Mesenchymal stem cell (in vitro differentiated cells and primary cell): ENCODE measurements around the gene CD300LF.

Experiments used
- DNase-seq: peaks from one replicate; pipeline ENCODE4 v3.0.0-alpha.2; 2013
- H2AFZ ChIP-seq: one replicate; pipeline ENCODE4 v1.6.1; 2013; ENCODE audit warnings: low read depth, mild to moderate bottlenecking, control low read depth, inconsistent platforms, low read length, moderate library complexity
- H2AK5ac ChIP-seq: 2 replicates; pipeline ENCODE4 v1.6.1; 2013; ENCODE audit warnings: low read length, moderate library complexity, mild to moderate bottlenecking, inconsistent platforms; ENCODE audit not compliant: severe bottlenecking
- H2BK120ac ChIP-seq: one replicate; pipeline ENCODE4 v1.6.1; 2013; ENCODE audit warnings: low read depth, mild to moderate bottlenecking, inconsistent platforms, low read length, moderate library complexity
- H2BK12ac ChIP-seq, 2 experiments: one replicate each; pipeline ENCODE4 v1.6.1; 2013; ENCODE audit warnings: inconsistent platforms in 2 of 2, low read length in 2 of 2, mild to moderate bottlenecking in 2 of 2, moderate library complexity in 2 of 2, control low read depth in 1 of 2
- H2BK15ac ChIP-seq: one replicate; pipeline ENCODE4 v1.6.1; 2013; ENCODE audit warnings: mild to moderate bottlenecking, low read depth, inconsistent platforms; ENCODE audit not compliant: poor library complexity, severe bottlenecking
- H2BK5ac ChIP-seq: 2 replicates; pipeline ENCODE4 v1.6.1; 2013; ENCODE audit warnings: low read depth, mild to moderate bottlenecking, low read length, control low read depth, inconsistent platforms; ENCODE audit not compliant: poor library complexity, severe bottlenecking
- H3K14ac ChIP-seq, 2 experiments: one replicate each; pipeline ENCODE4 v1.6.1; 2013; ENCODE audit warnings: inconsistent platforms in 2 of 2, low read length in 2 of 2, control low read depth in 1 of 2, mild to moderate bottlenecking in 1 of 2, moderate library complexity in 1 of 2
- H3K18ac ChIP-seq, 2 experiments: one replicate each; pipeline ENCODE4 v1.6.1; 2013; ENCODE audit warnings: inconsistent platforms in 2 of 2, low read length in 2 of 2, control low read depth in 1 of 2, low read depth in 1 of 2, mild to moderate bottlenecking in 1 of 2
- H3K23ac ChIP-seq, 2 experiments: one replicate each; pipeline ENCODE4 v1.6.1; 2013; ENCODE audit warnings: inconsistent platforms in 2 of 2, low read length in 2 of 2, mild to moderate bottlenecking in 2 of 2, moderate library complexity in 2 of 2, control low read depth in 1 of 2
- H3K27ac ChIP-seq: 2 replicates; pipeline ENCODE4 v1.5.1; 2013; ENCODE audit warnings: mild to moderate bottlenecking, moderate library complexity, low read length, control low read depth, inconsistent platforms; ENCODE audit not compliant: poor library complexity, severe bottlenecking
- H3K27me3 ChIP-seq, 2 experiments: 2 replicates each; pipeline versions ENCODE4 v1.6.1 to v1.7.0; 2013; ENCODE audit warnings: low read length in 2 of 2, mild to moderate bottlenecking in 2 of 2, moderate library complexity in 2 of 2, control low read depth in 1 of 2, inconsistent platforms in 1 of 2; ENCODE audit not compliant: control insufficient read depth in 1 of 2, insufficient read depth in 1 of 2
- H3K36me3 ChIP-seq, 2 experiments: 2 replicates each; pipeline versions ENCODE4 v1.6.1 to v1.7.0; 2013; ENCODE audit warnings: low read length in 2 of 2, control low read depth in 1 of 2, inconsistent platforms in 1 of 2, low read depth in 1 of 2, mild to moderate bottlenecking in 1 of 2; ENCODE audit not compliant: insufficient read depth in 2 of 2, control insufficient read depth in 1 of 2
- H3K4ac ChIP-seq, 2 experiments: one replicate each; pipeline ENCODE4 v1.6.1; 2013; ENCODE audit warnings: inconsistent platforms in 2 of 2, low read length in 2 of 2, mild to moderate bottlenecking in 2 of 2, moderate library complexity in 2 of 2, control low read depth in 1 of 2, low read depth in 1 of 2
- H3K4me1 ChIP-seq: 2 replicates; pipeline ENCODE4 v1.6.1; 2013; ENCODE audit warnings: low read depth, low read length, control low read depth; ENCODE audit not compliant: control insufficient read depth, insufficient read depth
- H3K4me2 ChIP-seq: 2 replicates; pipeline ENCODE4 v1.6.1; 2013; ENCODE audit warnings: low read length, mild to moderate bottlenecking, inconsistent platforms; ENCODE audit not compliant: poor library complexity, severe bottlenecking
- H3K4me3 ChIP-seq, 2 experiments: 2 replicates each; pipeline versions ENCODE4 v1.5.1 to v1.7.0; 2013; ENCODE audit warnings: low read length in 2 of 2, mild to moderate bottlenecking in 2 of 2, control low read depth in 1 of 2, low read depth in 1 of 2; ENCODE audit not compliant: insufficient read depth in 1 of 2
- H3K79me1 ChIP-seq: replicated peaks from 2 replicates; pipeline ENCODE4 v1.6.1; 2013; ENCODE audit warnings: mild to moderate bottlenecking, control low read depth, low read length, inconsistent platforms; ENCODE audit not compliant: poor library complexity, severe bottlenecking
- H3K9ac ChIP-seq: 2 replicates; pipeline ENCODE4 v1.7.0; 2013; ENCODE audit warnings: mild to moderate bottlenecking, low read length, moderate library complexity
- H3K9me3 ChIP-seq: 2 replicates; pipeline ENCODE4 v1.7.0; 2013; ENCODE audit warnings: mild to moderate bottlenecking, low read length; ENCODE audit not compliant: control insufficient read depth
- H4K8ac ChIP-seq: one replicate; pipeline ENCODE4 v1.6.1; 2013; ENCODE audit warnings: inconsistent platforms, mild to moderate bottlenecking, low read length, moderate library complexity
- H4K91ac ChIP-seq: one replicate; pipeline ENCODE4 v1.6.1; 2013; ENCODE audit warnings: mild to moderate bottlenecking, low read length, inconsistent platforms
- WGBS: methylation state at CpG from one replicate; pipeline ENCODE4 v1.1.7; 2013; ENCODE audit warnings: mixed read lengths; 5-methylcytosine and 5-hydroxymethylcytosine counted together

Gene CD300LF

GRCh38 chr17:74757502-74757901 lies 44.8 kb upstream of the CD300LF start:
- Histone ChIP-seq H3K4me1 (peaks cover 63% of the 10 kb centered on the region), H3K27ac (no peak overlapping the region), H2BK5ac (no peak overlapping the region), H3K4me2 (no peak overlapping the region), H3K4me3 (no peak overlapping the region), H2AK5ac (peak overlapping the region; percentile 89), H3K27me3 (no peaks in the 10 kb centered on the region), H4K8ac (peak overlapping the region; percentile 69), H3K23ac (no peak overlapping the region), H4K91ac (peak overlapping the region; percentile 64), H3K79me1 (peaks cover 47% of the 10 kb centered on the region), H3K9ac (no peak overlapping the region), H3K14ac (no peak overlapping the region), H3K36me3 (peaks cover 0 to 23% of the 10 kb centered on the region in 2 experiments), H3K9me3 (no peaks in the 10 kb centered on the region), H2AFZ (no peak overlapping the region), H2BK120ac (no peak overlapping the region), H3K18ac (peak overlapping the region; percentile 67 to 78), H2BK15ac (peak overlapping the region; percentile 19), H3K4ac (no peak overlapping the region), H2BK12ac (peak overlapping the region; percentile 25 to 51)
- WGBS, result 79% methylated on average over 1 of the region's 3 CpGs
- DNase-seq, result no peak

GRCh38 chr17:74756891-74757290 lies 44.2 kb upstream of the CD300LF start:
- peak overlapping the region; percentile 34 for H2AK5ac ChIP-seq

GRCh38 chr17:74755533-74755932 lies 42.8 kb upstream of the CD300LF start:
- Histone ChIP-seq H3K4me1 (peaks cover 57% of the 10 kb centered on the region), H2BK120ac (no peak overlapping the region), H2BK5ac (no peak overlapping the region), H2AFZ (no peak overlapping the region), H3K23ac (no peak overlapping the region), H3K4ac (no peak overlapping the region), H3K14ac (no peak overlapping the region), H2BK12ac (no peak overlapping the region), H3K79me1 (peaks cover 46% of the 10 kb centered on the region), H4K91ac (no peak overlapping the region), H3K4me3 (no peak overlapping the region), H2BK15ac (no peak overlapping the region), H3K4me2 (no peak overlapping the region), H3K36me3 (peaks cover 0 to 24% of the 10 kb centered on the region in 2 experiments), H3K9me3 (no peaks in the 10 kb centered on the region), H3K18ac (no peak overlapping the region), H3K9ac (no peak overlapping the region), H4K8ac (no peak overlapping the region), H3K27me3 (no peaks in the 10 kb centered on the region), H3K27ac (no peak overlapping the region), H2AK5ac (no peak overlapping the region)
- 97% methylated on average over 7 of the region's 8 CpGs for WGBS
- DNase-seq, result no peak

More at GRCh38 chr17:74756891-74757290, 44.2 kb upstream of the CD300LF start:
- no peak overlapping the region for H3K4me2 ChIP-seq
- no peaks in the 10 kb centered on the region for H3K9me3 ChIP-seq
- no peak overlapping the region for H2BK120ac ChIP-seq
- no peak overlapping the region for H3K9ac ChIP-seq
- H2AFZ ChIP-seq, result no peak overlapping the region
- H4K8ac ChIP-seq, result no peak overlapping the region
- no peak overlapping the region for H4K91ac ChIP-seq
- H3K27ac ChIP-seq, result no peak overlapping the region
- no peak overlapping the region for H3K14ac ChIP-seq
- no peak overlapping the region for H3K23ac ChIP-seq
- 93% methylated on average over 3 of the region's 3 CpGs for WGBS
- H3K18ac ChIP-seq, result no peak overlapping the region
- peaks cover 0 to 23% of the 10 kb centered on the region in 2 experiments for H3K36me3 ChIP-seq
- H2BK5ac ChIP-seq, result no peak overlapping the region
- no peak for DNase-seq
- no peak overlapping the region for H3K4me3 ChIP-seq
- no peak overlapping the region for H3K4ac ChIP-seq
- H2BK12ac ChIP-seq, result no peak overlapping the region
- H2BK15ac ChIP-seq, result no peak overlapping the region
- peaks cover 50% of the 10 kb centered on the region for H3K79me1 ChIP-seq
- no peaks in the 10 kb centered on the region for H3K27me3 ChIP-seq
- peaks cover 59% of the 10 kb centered on the region for H3K4me1 ChIP-seq

GRCh38 chr17:74754832-74755231 lies 42.1 kb upstream of the CD300LF start:
- no peak overlapping the region for H2BK15ac ChIP-seq
- no peaks in the 10 kb centered on the region for H3K27me3 ChIP-seq
- H2AK5ac ChIP-seq, result no peak overlapping the region
- no peak overlapping the region for H2BK12ac ChIP-seq
- H3K36me3 ChIP-seq, result peaks cover 0 to 24% of the 10 kb centered on the region in 2 experiments
- peaks cover 57% of the 10 kb centered on the region for H3K4me1 ChIP-seq
- peaks cover 44% of the 10 kb centered on the region for H3K79me1 ChIP-seq
- no peak overlapping the region for H3K18ac ChIP-seq
- no peak overlapping the region for H3K4me2 ChIP-seq
- no peak overlapping the region for H2BK120ac ChIP-seq
- H3K23ac ChIP-seq, result no peak overlapping the region
- H3K14ac ChIP-seq, result no peak overlapping the region
- H3K27ac ChIP-seq, result no peak overlapping the region
- WGBS, result 98% methylated on average over 3 of the region's 3 CpGs
- H3K4me3 ChIP-seq, result no peak overlapping the region
- H2BK5ac ChIP-seq, result no peak overlapping the region
- no peak overlapping the region for H3K9ac ChIP-seq
- no peak overlapping the region for H4K91ac ChIP-seq
- H2AFZ ChIP-seq, result no peak overlapping the region
- H3K4ac ChIP-seq, result no peak overlapping the region
- H3K9me3 ChIP-seq, result no peaks in the 10 kb centered on the region
- H4K8ac ChIP-seq, result no peak overlapping the region
- no peak for DNase-seq
